H1 (cell line): ENCODE measurements around the gene MAPRE2. TPM values are rescaled to one million over a fixed set of nuclear protein-coding genes. Genes with fewer than 3 reads are reported as not detected.

Experiments used
- CTCF ChIA-PET: fragments of 300-600 bp; sonication (Branson Sonifier 250); formaldehyde crosslinking; loops from one replicate; lab custom pipeline; 2021; ENCODE audit not compliant: partially characterized antibody; lab: Charles Lee
- POLR2A ChIA-PET: fragments of 300-600 bp; sonication (Branson Sonifier 250); formaldehyde crosslinking; loops from one replicate; lab custom pipeline; 2021; ENCODE audit warnings: inconsistent platforms; ENCODE audit not compliant: partially characterized antibody; lab: Charles Lee
- DNase-seq, 2 experiments: peaks; one replicate each; pipeline versions ENCODE4 v3.0.0 to v3.0.0-alpha.2; 2010 to 2022; ENCODE audit warnings: low spot score in 2 of 2, low read depth in 1 of 2, mixed read lengths in 1 of 2
- FAIRE-seq: peaks from 2 replicates; lab custom pipeline; 2011; peaks lifted over from hg19 to GRCh38; lab: Jason Lieb, UNC
- H2AFZ ChIP-seq: 2 replicates; pipeline ENCODE4 v1.8.1; 2012; ENCODE audit warnings: low read length, inconsistent platforms
- H2AK5ac ChIP-seq: 2 replicates; pipeline ENCODE4 v1.6.1; 2013; ENCODE audit warnings: low read depth, low read length
- H2BK120ac ChIP-seq: replicated peaks from 2 replicates; pipeline ENCODE3; 2013; ENCODE audit warnings: low read depth, low read length, inconsistent platforms
- H2BK12ac ChIP-seq: 2 replicates; pipeline ENCODE4 v1.6.1; 2013; ENCODE audit warnings: low read depth, low read length
- H2BK15ac ChIP-seq: 2 replicates; pipeline ENCODE4 v1.6.1; 2013; ENCODE audit warnings: low read length
- H2BK20ac ChIP-seq: 2 replicates; pipeline ENCODE4 v1.6.1; 2013; ENCODE audit warnings: low read length
- H2BK5ac ChIP-seq: 2 replicates; pipeline ENCODE4 v1.6.1; 2013; ENCODE audit warnings: low read depth, low read length
- H3K14ac ChIP-seq: 2 replicates; pipeline ENCODE4 v1.6.1; 2013; ENCODE audit warnings: inconsistent platforms; ENCODE audit not compliant: insufficient read length
- H3K18ac ChIP-seq: 2 replicates; pipeline ENCODE4 v1.6.1; 2013; ENCODE audit warnings: low read length; ENCODE audit errors: extremely low read depth
- H3K23ac ChIP-seq: 2 replicates; pipeline ENCODE4 v1.6.1; 2013; ENCODE audit warnings: inconsistent platforms; ENCODE audit not compliant: insufficient read length
- H3K23me2 ChIP-seq: 2 replicates; pipeline ENCODE4 v1.6.1; 2013; ENCODE audit warnings: low read depth, low read length
- H3K27ac ChIP-seq: 2 replicates; pipeline ENCODE4 v1.6.1; 2011; ENCODE audit warnings: low read depth, low read length, inconsistent platforms
- H3K27me3 ChIP-seq, 4 experiments: replicated peaks in 1 of 4; 1 replicate in 1 of 4; 2 replicates in 3 of 4; pipeline versions ENCODE4 v1.6.1 to v1.8.1; 2011 to 2013; ENCODE audit warnings: low read length in 3 of 4, mild to moderate bottlenecking in 3 of 4, inconsistent platforms in 2 of 4, mixed read lengths in 2 of 4, moderate library complexity in 1 of 4; ENCODE audit not compliant: control insufficient read depth in 3 of 4, insufficient read depth in 3 of 4; ENCODE audit errors: extremely low read depth in 1 of 4
- H3K36me3 ChIP-seq, 4 experiments: 2 replicates each; pipeline versions ENCODE4 v1.6.1 to v1.8.1; 2011 to 2013; ENCODE audit warnings: mild to moderate bottlenecking in 4 of 4, low read length in 3 of 4, moderate library complexity in 2 of 4, control low read depth in 1 of 4, inconsistent platforms in 1 of 4; ENCODE audit not compliant: insufficient read depth in 4 of 4, control insufficient read depth in 2 of 4
- H3K4ac ChIP-seq: replicated peaks from 2 replicates; pipeline ENCODE3; 2013; ENCODE audit warnings: low read length, low read depth, mixed read lengths, inconsistent platforms; ENCODE audit not compliant: insufficient read length
- H3K4me1 ChIP-seq, 4 experiments: replicated peaks in 1 of 4; 1 replicate in 1 of 4; 2 replicates in 3 of 4; pipeline versions ENCODE4 v1.6.1 to v1.8.1; 2011 to 2013; ENCODE audit warnings: low read length in 3 of 4, inconsistent platforms in 2 of 4, mixed read lengths in 1 of 4; ENCODE audit not compliant: insufficient read depth in 4 of 4, control insufficient read depth in 3 of 4
- H3K4me2 ChIP-seq, 2 experiments: 2 replicates each; pipeline versions ENCODE4 v1.6.1 to v1.8.1; 2011 to 2013; ENCODE audit warnings: low read depth in 2 of 2, low read length in 2 of 2, control low read depth in 1 of 2, inconsistent platforms in 1 of 2, mild to moderate bottlenecking in 1 of 2; ENCODE audit not compliant: insufficient read depth in 1 of 2
- H3K4me3 ChIP-seq, 4 experiments: fragments of 200-600, 300-600 bp in 1 of 4; sonication (generic), shearing (Covaris generic), sonication (Bioruptor Twin) in 1 of 4; 2 replicates each; pipeline versions ENCODE4 v1.5.1 to v1.8.1; 2011 to 2016; ENCODE audit warnings: low read length in 4 of 4, low read depth in 3 of 4, control low read depth in 2 of 4, inconsistent platforms in 2 of 4, mild to moderate bottlenecking in 2 of 4, mixed read lengths in 1 of 4, moderate library complexity in 1 of 4; ENCODE audit not compliant: insufficient read depth in 2 of 4; ENCODE audit errors: extremely low read depth in 1 of 4
- H3K56ac ChIP-seq: replicated peaks from 2 replicates; pipeline ENCODE3; 2013; ENCODE audit warnings: low read depth, mild to moderate bottlenecking, mixed read lengths, low read length, inconsistent platforms; ENCODE audit not compliant: insufficient read length
- H3K79me1 ChIP-seq: 2 replicates; pipeline ENCODE4 v1.6.1; 2013; ENCODE audit warnings: low read depth, low read length, control low read depth
- H3K79me2 ChIP-seq, 2 experiments: 2 replicates each; pipeline versions ENCODE4 v1.6.1 to v1.8.1; 2012 to 2013; ENCODE audit warnings: low read length in 2 of 2, mild to moderate bottlenecking in 2 of 2, inconsistent platforms in 1 of 2; ENCODE audit not compliant: insufficient read depth in 2 of 2, control insufficient read depth in 1 of 2
- H3K9ac ChIP-seq, 4 experiments: replicated peaks in 1 of 4; 1 replicate in 1 of 4; 2 replicates in 3 of 4; pipeline versions ENCODE4 v1.6.1 to v1.8.1; 2011 to 2013; ENCODE audit warnings: low read depth in 3 of 4, low read length in 3 of 4, control low read depth in 2 of 4, mild to moderate bottlenecking in 2 of 4, moderate library complexity in 2 of 4, inconsistent platforms in 1 of 4; ENCODE audit errors: extremely low read depth in 1 of 4
- H3K9me3 ChIP-seq, 2 experiments: 2 replicates each; pipeline versions ENCODE4 v1.6.1 to v1.8.1; 2012 to 2013; ENCODE audit warnings: mild to moderate bottlenecking in 2 of 2, moderate library complexity in 2 of 2, control low read depth in 1 of 2, inconsistent platforms in 1 of 2, low read depth in 1 of 2, low read length in 1 of 2, mixed read lengths in 1 of 2; ENCODE audit not compliant: insufficient read depth in 2 of 2
- H4K20me1 ChIP-seq, 2 experiments: replicated peaks in 1 of 2; 2 replicates each; pipeline versions ENCODE3 to v1.8.1; 2011 to 2013; ENCODE audit warnings: inconsistent platforms in 2 of 2, low read length in 2 of 2, mild to moderate bottlenecking in 1 of 2; ENCODE audit not compliant: insufficient read depth in 2 of 2, control insufficient read depth in 1 of 2
- H4K5ac ChIP-seq: 2 replicates; pipeline ENCODE4 v1.6.1; 2013; ENCODE audit warnings: low read length, low read depth, mixed read lengths, inconsistent platforms; ENCODE audit not compliant: insufficient read length
- H4K8ac ChIP-seq: 2 replicates; pipeline ENCODE4 v1.8.0; 2013; ENCODE audit warnings: mild to moderate bottlenecking, moderate library complexity, low read length, inconsistent platforms; ENCODE audit not compliant: insufficient read depth; ENCODE audit errors: extremely low read depth
- H4K91ac ChIP-seq: replicated peaks from 2 replicates; pipeline ENCODE3; 2013; ENCODE audit warnings: low read length, mixed read lengths, inconsistent platforms; ENCODE audit not compliant: insufficient read length
- BRCA1 ChIP-seq: IDR thresholded peaks from 2 replicates; pipeline ENCODE4 v1.6.1; 2012; ENCODE audit warnings: low read depth, low read length, improper control_type of control experiment
- CBX8 ChIP-seq: fragments of 300-800, 300-1000 bp; sonication (generic); IDR thresholded peaks from 2 replicates; pipeline ENCODE4 v1.7.1; 2016; ENCODE audit warnings: low read depth, low read length, borderline replicate concordance
- JUN ChIP-seq: IDR thresholded peaks from 2 replicates; pipeline ENCODE4 v1.6.1; 2011; ENCODE audit warnings: low read depth, mild to moderate bottlenecking, improper control_type of control experiment, low read length
- KDM1A ChIP-seq: fragments of 200-600, 300-600 bp; sonication (generic); IDR thresholded peaks from 2 replicates; pipeline ENCODE4 v1.7.1; 2016; ENCODE audit warnings: mild to moderate bottlenecking, low read length, borderline replicate concordance
- MAFK ChIP-seq: IDR thresholded peaks from 2 replicates; pipeline ENCODE4 v1.6.1; 2012; ENCODE audit warnings: low read depth, mild to moderate bottlenecking, improper control_type of control experiment, low read length
- POLR2A ChIP-seq, 2 experiments: IDR thresholded peaks; 1 replicate in 1 of 2; 2 replicates in 1 of 2; pipeline ENCODE4 v1.6.1; 2011; ENCODE audit warnings: low read depth in 2 of 2, low read length in 2 of 2, mild to moderate bottlenecking in 2 of 2; ENCODE audit errors: control extremely low read depth in 1 of 2
- RNF2 ChIP-seq: fragments of 200-900, 300-1000 bp; sonication (generic); IDR thresholded peaks from 2 replicates; pipeline ENCODE4 v1.7.1; 2016; ENCODE audit warnings: borderline replicate concordance, low read depth, mild to moderate bottlenecking, antibody characterized with exemption, low read length; ENCODE audit not compliant: poor library complexity, severe bottlenecking; ENCODE audit errors: missing control alignments
- SUZ12 ChIP-seq: fragments of 200-600 bp; sonication (generic); IDR thresholded peaks from 2 replicates; pipeline ENCODE4 v1.6.1; 2012; ENCODE audit warnings: mild to moderate bottlenecking, inconsistent platforms, low read length, moderate library complexity, mixed read lengths
- WGBS, 2 experiments: shearing (Covaris generic) in 1 of 2; methylation state at CpG; one replicate each; pipeline versions ENCODE4 v1.1.6 to v1.1.7; 2013 to 2015; ENCODE audit warnings: low lambda C conversion rate in 2 of 2, mixed read lengths in 2 of 2, inconsistent platforms in 1 of 2, low coverage in 1 of 2, missing lambda C conversion rate in 1 of 2; ENCODE audit not compliant: insufficient replicate concordance in 2 of 2, insufficient coverage in 1 of 2, insufficient read length in 1 of 2; ENCODE audit errors: extremely low coverage in 1 of 2, missing lambda C conversion rate in 1 of 2; 5-methylcytosine and 5-hydroxymethylcytosine counted together
- polyA plus RNA-seq, 7 experiments: library from polyadenylated mRNA; depleted of rRNA in 3 of 7; stranded (reverse) in 5 of 7; unstranded in 2 of 7; fragments of >200 nt in 5 of 7; fragments of 200-250 nt in 2 of 7; gene quantifications; 1 replicate in 5 of 7; 2 replicates in 1 of 7; 4 replicates in 1 of 7; pipeline versions ENCODE4 v1.2.1 to v1.2.3, GENCODE V29; 2011 to 2013; ENCODE audit warnings: missing spikeins in 2 of 7, mixed read lengths in 2 of 7
- total RNA-seq: library from RNA; stranded (reverse); fragmentation: NEBNext Ultra II Directional; extraction: Animal tissue kit (Norgen Biotek cat#: 25700); gene quantifications from 2 replicates; pipeline ENCODE4 v1.2.1, GENCODE V29; 2021

MAPRE2 gene
- total and polyA plus RNA-seq, 2 of the 8 experiments (the other 6 are each of a cell fraction or from before 2014, with no cell fraction given): 32.6 to 33.1 TPM

- FAIRE-seq (no peak), DNase-seq (no peak)
- Histone ChIP-seq H4K91ac (no peak overlapping the region), H4K20me1 (no peaks in the 10 kb centered on the region), H3K4me1 (peaks cover 0 to 4% (median 2%) of the 10 kb centered on the region in 4 experiments; a peak in 3 of 7 replicates), H3K4me3 (no peak overlapping the region), H3K27ac (no peak overlapping the region), H3K18ac (no peak overlapping the region), H3K79me1 (no peaks in the 10 kb centered on the region), H3K4me2 (no peak overlapping the region), H3K23ac (no peak overlapping the region), H2AFZ (no peak overlapping the region), H3K23me2 (no peaks in the 10 kb centered on the region), H4K5ac (no peak overlapping the region), H2BK120ac (no peak overlapping the region), H3K36me3 (no peaks in the 10 kb centered on the region; a peak in 1 of 8 replicates), H2BK5ac (no peak overlapping the region), H3K4ac (no peak overlapping the region), H2AK5ac (no peak overlapping the region), H3K9me3 (no peaks in the 10 kb centered on the region), H2BK15ac (no peak overlapping the region), H4K8ac (no peak overlapping the region), H2BK20ac (no peak overlapping the region), H3K27me3 (no peaks in the 10 kb centered on the region), H2BK12ac (no peak overlapping the region), H3K9ac (no peak overlapping the region), H3K14ac (no peak overlapping the region), H3K79me2 (no peaks in the 10 kb centered on the region), H3K56ac (no peak overlapping the region)
- POLR2A ChIA-PET: no interaction called here
- WGBS, 2 experiments: 91% methylated on average over 6 of the region's 6 CpGs; no CpG with 5 or more reads in 1 of the 2 experiments
- CTCF ChIA-PET: interaction anchor here (1.4 to 4.9 kb wide), 3 partner anchors 8 to 11 kb away, joined by 6 to 51 read pairs (median 6); no protein-coding TSS in a partner anchor
- TF ChIP-seq KDM1A: no peak
- TF ChIP-seq JUN: no peak
- TF ChIP-seq POLR2A (IDR thresholded peaks at IDR 0.05; ENCODE audit: control extremely low read depth in 1 of 2, low read depth in 2 of 2, low read length in 2 of 2): no peak
- TF ChIP-seq CBX8: no peak
- TF ChIP-seq SUZ12: no peak
- no peak for TF ChIP-seq BRCA1
- TF ChIP-seq RNF2: no peak
- no peak for TF ChIP-seq MAFK
Observed at GRCh38 chr18:35134190-35134730, 93.0 kb downstream of the MAPRE2 start.
